OCI-LY7 (cell line): ENCODE data around the gene VEGFC. TPM values are rescaled to one million over a fixed set of nuclear protein-coding genes. Genes with fewer than 3 reads are reported as not detected.

ENCODE experiments used
- BruUV-seq: library from RNA; stranded (reverse); fragments of 400-500 nt; replicated peaks from 2 replicates; lab custom pipeline; 2021; lab: Mats Ljungman, UMichigan
- CTCF ChIA-PET: fragments of 300-600 bp; sonication (Branson Sonifier 250); formaldehyde crosslinking; loops from one replicate; lab custom pipeline; 2022; ENCODE audit warnings: antibody characterized with exemption; ENCODE audit not compliant: unreplicated experiment; lab: Charles Lee
- POLR2A ChIA-PET: fragments of 300-600 bp; sonication (Branson Sonifier 250); formaldehyde crosslinking; loops from one replicate; lab custom pipeline; 2022; ENCODE audit warnings: antibody characterized with exemption; lab: Charles Lee
- DNase-seq: peaks from one replicate; pipeline ENCODE4 v3.0.0-alpha.2; 2015; ENCODE audit warnings: low spot score
- H2AFZ ChIP-seq: fragments of 200-600 bp; sonication (generic), shearing (Covaris generic); 2 replicates; pipeline ENCODE4 v1.6.1; 2014; ENCODE audit warnings: mild to moderate bottlenecking, antibody characterized with exemption, low read length, moderate library complexity
- H3K27ac ChIP-seq: fragments of 200-600 bp; sonication (generic); 2 replicates; pipeline ENCODE4 v1.5.1; 2014; ENCODE audit warnings: mixed run types, low read depth, mild to moderate bottlenecking, moderate library complexity, low read length, inconsistent platforms; ENCODE audit not compliant: poor library complexity, severe bottlenecking
- H3K36me3 ChIP-seq: fragments of 200-600 bp; sonication (generic); 2 replicates; pipeline ENCODE4 v1.6.1; 2014; ENCODE audit warnings: mild to moderate bottlenecking, antibody characterized with exemption, low read length, moderate library complexity, mixed read lengths; ENCODE audit not compliant: insufficient read depth
- H3K4me1 ChIP-seq: fragments of 200-600 bp; sonication (generic); 2 replicates; pipeline ENCODE4 v1.5.1; 2014; ENCODE audit warnings: mild to moderate bottlenecking, low read length; ENCODE audit not compliant: insufficient read depth, poor library complexity, severe bottlenecking
- H3K4me2 ChIP-seq: fragments of 200-600 bp; sonication (generic); 2 replicates; pipeline ENCODE4 v1.6.1; 2014; ENCODE audit warnings: mild to moderate bottlenecking, low read length
- H3K4me3 ChIP-seq: fragments of 200-600 bp; sonication (generic); 2 replicates; pipeline ENCODE4 v1.5.1; 2014; ENCODE audit warnings: mild to moderate bottlenecking, low read depth, low read length; ENCODE audit not compliant: poor library complexity, severe bottlenecking
- H3K79me2 ChIP-seq: fragments of 200-600 bp; sonication (generic); 2 replicates; pipeline ENCODE4 v1.6.1; 2016; ENCODE audit warnings: low read depth, mild to moderate bottlenecking, low read length, moderate library complexity, mixed read lengths; ENCODE audit not compliant: insufficient read depth
- H3K9me2 ChIP-seq: fragments of 200-600 bp; sonication (generic); 2 replicates; pipeline ENCODE4 v1.6.1; 2016; ENCODE audit warnings: mild to moderate bottlenecking, low read length, mixed read lengths; ENCODE audit not compliant: insufficient read depth
- H3K9me3 ChIP-seq: fragments of 200-600 bp; sonication (generic); 2 replicates; pipeline ENCODE4 v1.6.1; 2014; ENCODE audit warnings: mild to moderate bottlenecking, mixed run types, low read length, mixed read lengths
- H4K20me1 ChIP-seq: fragments of 200-600 bp; sonication (generic); 2 replicates; pipeline ENCODE4 v1.6.1; 2014; ENCODE audit warnings: mild to moderate bottlenecking, antibody characterized with exemption, low read length, moderate library complexity, mixed read lengths; ENCODE audit not compliant: insufficient read depth
- EZH2phosphoT487 ChIP-seq: fragments of 200-600 bp; sonication (generic); IDR thresholded peaks from 2 replicates; pipeline ENCODE4 v1.6.1; 2018; ENCODE audit warnings: low read depth, borderline replicate concordance, mild to moderate bottlenecking, mixed run types, antibody characterized with exemption, low read length, moderate library complexity, mixed read lengths
- intact Hi-C: fragments of 100-400 bp; cut with micrococcal nuclease; formaldehyde crosslinking; loops from one replicate; pipeline ENCODE4 v1.10.0; 2022; ENCODE audit not compliant: unreplicated experiment
- total RNA-seq, 2 experiments: library from RNA; depleted of rRNA in 1 of 2; stranded (reverse); fragments of >200 nt in 1 of 2; shearing (Covaris generic) in 1 of 2; gene quantifications; 2 replicates each; pipeline ENCODE4 v1.2.3, GENCODE V29; 2014 to 2022
- TF ChIP-seq, protein P1 (sequence below): fragments of 200-600 bp; sonication (generic); conservative IDR thresholded peaks from 2 replicates; pipeline ENCODE4 v1.5.1; 2014; ENCODE audit warnings: mild to moderate bottlenecking, antibody characterized with exemption, low read length, moderate library complexity, mixed read lengths

Gene VEGFC
- total RNA-seq, 2 experiments from 2014 or later, result not detected

DNA sequence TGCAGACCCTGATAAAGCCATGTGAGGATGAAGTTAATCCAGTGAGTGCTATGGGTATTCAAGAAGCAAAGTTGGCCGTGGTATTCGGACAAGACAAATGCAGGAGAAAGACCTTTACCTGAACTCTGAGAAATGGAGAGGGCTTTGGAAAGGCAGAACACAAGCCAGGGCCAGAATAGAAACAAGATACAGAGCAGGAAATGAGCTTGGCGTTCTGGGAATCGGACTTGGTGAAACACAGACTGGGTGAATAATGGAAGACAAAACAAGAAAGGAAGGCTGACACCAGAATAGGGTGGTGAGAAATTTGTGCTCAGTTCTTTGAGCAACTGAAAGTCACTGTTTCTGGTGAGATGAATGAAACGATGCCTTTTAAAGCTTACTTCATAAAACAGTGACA, 83.3 kb downstream of the VEGFC start:
- Histone ChIP-seq H3K9me2 (no peaks in the 10 kb centered on the region), H4K20me1 (no peaks in the 10 kb centered on the region), H3K36me3 (no peaks in the 10 kb centered on the region), H3K4me2 (no peak overlapping the region), H3K9me3 (no peaks in the 10 kb centered on the region), H3K79me2 (no peaks in the 10 kb centered on the region), H2AFZ (no peak overlapping the region), H3K27ac (no peak overlapping the region), H3K4me1 (no peaks in the 10 kb centered on the region), H3K4me3 (no peak overlapping the region)
- intact Hi-C loops, result no loop called here
- ChIA-PET CTCF (no interaction called here), POLR2A (interaction anchor here (1.3 kb wide), 1 partner anchor 15 kb away, joined by 3 read pairs; no protein-coding TSS in a partner anchor)
- no TSS peak for BruUV-seq
- TF ChIP-seq, protein P1, sequence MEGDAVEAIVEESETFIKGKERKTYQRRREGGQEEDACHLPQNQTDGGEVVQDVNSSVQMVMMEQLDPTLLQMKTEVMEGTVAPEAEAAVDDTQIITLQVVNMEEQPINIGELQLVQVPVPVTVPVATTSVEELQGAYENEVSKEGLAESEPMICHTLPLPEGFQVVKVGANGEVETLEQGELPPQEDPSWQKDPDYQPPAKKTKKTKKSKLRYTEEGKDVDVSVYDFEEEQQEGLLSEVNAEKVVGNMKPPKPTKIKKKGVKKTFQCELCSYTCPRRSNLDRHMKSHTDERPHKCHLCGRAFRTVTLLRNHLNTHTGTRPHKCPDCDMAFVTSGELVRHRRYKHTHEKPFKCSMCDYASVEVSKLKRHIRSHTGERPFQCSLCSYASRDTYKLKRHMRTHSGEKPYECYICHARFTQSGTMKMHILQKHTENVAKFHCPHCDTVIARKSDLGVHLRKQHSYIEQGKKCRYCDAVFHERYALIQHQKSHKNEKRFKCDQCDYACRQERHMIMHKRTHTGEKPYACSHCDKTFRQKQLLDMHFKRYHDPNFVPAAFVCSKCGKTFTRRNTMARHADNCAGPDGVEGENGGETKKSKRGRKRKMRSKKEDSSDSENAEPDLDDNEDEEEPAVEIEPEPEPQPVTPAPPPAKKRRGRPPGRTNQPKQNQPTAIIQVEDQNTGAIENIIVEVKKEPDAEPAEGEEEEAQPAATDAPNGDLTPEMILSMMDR, result no peak
- no peak for TF ChIP-seq EZH2phosphoT487
- no peak for DNase-seq

DNA sequence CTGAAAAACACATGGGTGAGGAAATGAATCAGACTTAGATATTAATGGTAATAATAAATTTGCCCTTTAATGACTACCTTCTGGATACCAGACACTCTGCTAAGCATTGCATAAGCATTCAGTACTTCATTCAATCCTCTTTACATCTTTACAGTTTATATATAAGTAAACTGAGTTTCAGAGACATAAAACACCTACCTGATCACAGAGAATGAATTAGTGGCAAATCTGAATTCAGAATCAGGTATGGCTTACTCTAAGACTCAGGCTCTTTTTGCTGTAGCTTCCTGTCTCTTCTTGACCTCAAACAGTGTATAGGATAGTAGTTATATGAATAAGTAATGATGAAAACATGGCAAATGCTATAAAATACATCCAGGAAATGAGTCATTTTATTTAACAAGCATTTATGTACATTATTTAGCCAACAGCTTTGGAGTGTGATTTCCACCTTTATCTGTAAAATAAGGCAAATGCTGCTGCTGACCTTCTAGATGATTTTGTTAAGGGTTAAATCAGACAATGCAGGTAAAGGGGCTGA, 83.9 kb downstream of the VEGFC start:
- Histone ChIP-seq H3K27ac (no peak overlapping the region), H3K36me3 (no peaks in the 10 kb centered on the region), H3K79me2 (no peaks in the 10 kb centered on the region), H3K9me3 (no peaks in the 10 kb centered on the region), H3K9me2 (no peaks in the 10 kb centered on the region), H3K4me2 (no peak overlapping the region), H3K4me1 (no peaks in the 10 kb centered on the region), H3K4me3 (no peak overlapping the region), H2AFZ (no peak overlapping the region), H4K20me1 (no peaks in the 10 kb centered on the region)
- TF ChIP-seq, protein P1, result no peak
- TF ChIP-seq EZH2phosphoT487, result no peak
- DNase-seq, result no peak
- ChIA-PET POLR2A (no interaction called here), CTCF (no interaction called here)
- intact Hi-C loops, result no loop called here
- no TSS peak for BruUV-seq

DNA sequence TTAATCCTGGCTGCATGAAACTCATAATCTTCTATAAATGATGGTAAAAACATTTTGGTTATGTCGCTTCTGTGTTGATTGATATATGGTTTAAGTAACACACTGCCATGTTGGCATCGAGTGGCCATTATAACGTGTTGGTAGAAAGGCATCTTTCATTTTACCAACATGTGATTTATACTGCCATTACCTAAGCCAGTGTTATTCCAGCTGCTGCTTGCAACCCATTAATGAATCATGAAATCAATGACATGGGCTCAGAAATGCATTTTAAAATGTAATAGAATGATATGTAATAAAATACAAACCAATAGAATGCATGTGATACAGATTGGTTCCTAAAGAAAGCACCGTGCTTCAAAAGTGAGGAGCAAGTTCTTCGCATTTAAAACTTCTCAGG, 102.0 kb downstream of the VEGFC start:
- H3K36me3 ChIP-seq, result no peaks in the 10 kb centered on the region
- no peaks in the 10 kb centered on the region for H3K9me3 ChIP-seq
- no TSS peak for BruUV-seq
- H3K4me2 ChIP-seq, result no peak overlapping the region
- H3K4me1 ChIP-seq, result no peaks in the 10 kb centered on the region
- no peak overlapping the region for H3K4me3 ChIP-seq
- intact Hi-C loops, result no loop called here
- H3K27ac ChIP-seq, result no peak overlapping the region
- DNase-seq, result no peak
- TF ChIP-seq, protein P1, result no peak
- no peak for TF ChIP-seq EZH2phosphoT487
- no peaks in the 10 kb centered on the region for H4K20me1 ChIP-seq
- no peaks in the 10 kb centered on the region for H3K79me2 ChIP-seq
- no peaks in the 10 kb centered on the region for H3K9me2 ChIP-seq
- CTCF ChIA-PET, result no interaction called here
- POLR2A ChIA-PET, result no interaction called here
- H2AFZ ChIP-seq, result no peak overlapping the region
